Measurements from ENCODE around the gene CFAP45. TPM values are rescaled to one million over a fixed set of nuclear protein-coding genes. Genes with fewer than 3 reads are reported as not detected.
A peak's percentile ranks its signal among the peaks of the same experiment; 100 is the strongest.

CFAP45 gene
- total RNA-seq, 2 donors from 2014 or later = 0.38 to 3.0 TPM

- no peak overlapping the region for H3K4me3 Mint-ChIP-seq
- no peak overlapping the region for H3K27ac Mint-ChIP-seq
- H3K27me3 Mint-ChIP-seq = peaks cover 24 to 31% of the 10 kb centered on the region in 2 donors
- H3K9me3 Mint-ChIP-seq = no peaks in the 10 kb centered on the region
- ATAC-seq (no peak), DNase-seq (ENCODE audit: low spot score) (no peak)
- H3K36me3 Mint-ChIP-seq = no peaks in the 10 kb centered on the region
- H3K4me1 Mint-ChIP-seq (ENCODE audit: low read depth in 2 of 2) = peaks cover 9 to 10% of the 10 kb centered on the region in 2 donors
Measured at GRCh38 chr1:159940006-159940620, 40.1 kb upstream of the CFAP45 start.

GRCh38 chr1:159939678-159940002 lies 39.7 kb upstream of the CFAP45 start:
- Mint-ChIP-seq H3K27me3 (peaks cover 19 to 29% of the 10 kb centered on the region in 2 donors), H3K4me1 (ENCODE audit: low read depth in 2 of 2) (peaks cover 4 to 5% of the 10 kb centered on the region in 2 donors), H3K9me3 (no peaks in the 10 kb centered on the region), H3K27ac (no peak overlapping the region), H3K4me3 (no peak overlapping the region), H3K36me3 (no peaks in the 10 kb centered on the region)
- no peak for DNase-seq (ENCODE audit: low spot score)
- no peak for ATAC-seq

- peaks cover 3 to 4% of the 10 kb centered on the region in 2 donors for H3K4me1 Mint-ChIP-seq (ENCODE audit: low read depth in 2 of 2)
- H3K27me3 Mint-ChIP-seq = peaks cover 16 to 25% of the 10 kb centered on the region in 2 donors
- DNase-seq (ENCODE audit: low spot score) = no peak
- H3K36me3 Mint-ChIP-seq = no peaks in the 10 kb centered on the region
- ATAC-seq = no peak
- H3K27ac Mint-ChIP-seq = no peak overlapping the region
- H3K4me3 Mint-ChIP-seq = no peak overlapping the region
- H3K9me3 Mint-ChIP-seq = no peaks in the 10 kb centered on the region
Measured at GRCh38 chr1:159938905-159939677, 39.1 kb upstream of the CFAP45 start.

GRCh38 chr1:159938211-159938852 lies 38.4 kb upstream of the CFAP45 start:
- DNase-seq (ENCODE audit: low spot score) (no peak), ATAC-seq (peak in 1 of 2 donors; percentile 62)
- Mint-ChIP-seq H3K27me3 (peaks cover 9 to 20% of the 10 kb centered on the region in 2 donors), H3K27ac (no peak overlapping the region), H3K4me3 (no peak overlapping the region), H3K36me3 (no peaks in the 10 kb centered on the region), H3K4me1 (ENCODE audit: low read depth in 2 of 2) (peaks cover 3 to 4% of the 10 kb centered on the region in 2 donors), H3K9me3 (no peaks in the 10 kb centered on the region)

GRCh38 chr1:159937054-159937750 lies 37.2 kb upstream of the CFAP45 start:
- Mint-ChIP-seq H3K4me3 (no peak overlapping the region), H3K27me3 (peaks cover 8 to 14% of the 10 kb centered on the region in 2 donors), H3K9me3 (no peaks in the 10 kb centered on the region), H3K4me1 (ENCODE audit: low read depth in 2 of 2) (peaks cover 3 to 4% of the 10 kb centered on the region in 2 donors), H3K36me3 (no peaks in the 10 kb centered on the region), H3K27ac (no peak overlapping the region)
- no peak for DNase-seq (ENCODE audit: low spot score)
- ATAC-seq = no peak

GRCh38 chr1:159936273-159936904 lies 36.4 kb upstream of the CFAP45 start:
- Mint-ChIP-seq H3K9me3 (no peaks in the 10 kb centered on the region), H3K36me3 (no peaks in the 10 kb centered on the region), H3K4me1 (ENCODE audit: low read depth in 2 of 2) (peaks cover 3 to 4% of the 10 kb centered on the region in 2 donors), H3K27ac (no peak overlapping the region), H3K4me3 (no peak overlapping the region), H3K27me3 (peaks cover 8 to 14% of the 10 kb centered on the region in 2 donors)
- peak; percentile 81 for DNase-seq (ENCODE audit: low spot score)
- peak; percentile 66 to 70 for ATAC-seq

- H3K27ac Mint-ChIP-seq = no peak overlapping the region
Measured at GRCh38 chr1:159935719-159936272, 35.8 kb upstream of the CFAP45 start.

GRCh38 chr1:159935305-159935704 lies 35.3 kb upstream of the CFAP45 start:
- no peaks in the 10 kb centered on the region for H3K36me3 Mint-ChIP-seq
- no peaks in the 10 kb centered on the region for H3K9me3 Mint-ChIP-seq
- DNase-seq (ENCODE audit: low spot score) (no peak), ATAC-seq (no peak)
- H3K27me3 Mint-ChIP-seq = peaks cover 8 to 12% of the 10 kb centered on the region in 2 donors
- H3K27ac Mint-ChIP-seq = no peak overlapping the region
- peaks cover 3 to 4% of the 10 kb centered on the region in 2 donors for H3K4me1 Mint-ChIP-seq (ENCODE audit: low read depth in 2 of 2)
- H3K4me3 Mint-ChIP-seq = no peak overlapping the region

More at GRCh38 chr1:159935719-159936272, 35.8 kb upstream of the CFAP45 start:
- Mint-ChIP-seq H3K36me3 (no peaks in the 10 kb centered on the region), H3K4me3 (no peak overlapping the region), H3K27me3 (peaks cover 8 to 14% of the 10 kb centered on the region in 2 donors), H3K9me3 (no peaks in the 10 kb centered on the region), H3K4me1 (ENCODE audit: low read depth in 2 of 2) (peaks cover 3 to 4% of the 10 kb centered on the region in 2 donors)
- DNase-seq (ENCODE audit: low spot score) (no peak), ATAC-seq (no peak)

- Mint-ChIP-seq H3K9me3 (no peaks in the 10 kb centered on the region), H3K4me3 (no peak overlapping the region), H3K27me3 (peaks cover 7 to 11% of the 10 kb centered on the region in 2 donors), H3K27ac (no peak overlapping the region), H3K36me3 (no peaks in the 10 kb centered on the region), H3K4me1 (ENCODE audit: low read depth in 2 of 2) (peaks cover 3 to 4% of the 10 kb centered on the region in 2 donors)
- no peak for ATAC-seq
- DNase-seq (ENCODE audit: low spot score) = no peak
Measured at GRCh38 chr1:159934136-159935039, 34.4 kb upstream of the CFAP45 start.

- Mint-ChIP-seq H3K36me3 (no peaks in the 10 kb centered on the region), H3K9me3 (no peaks in the 10 kb centered on the region), H3K4me3 (no peak overlapping the region), H3K27ac (no peak overlapping the region), H3K27me3 (peaks cover 0 to 6% of the 10 kb centered on the region in 2 donors), H3K4me1 (ENCODE audit: low read depth in 2 of 2) (peaks cover 4 to 9% of the 10 kb centered on the region in 2 donors)
- ATAC-seq (no peak), DNase-seq (ENCODE audit: low spot score) (no peak)
Measured at GRCh38 chr1:159933347-159933746, 33.4 kb upstream of the CFAP45 start.

- Mint-ChIP-seq H3K4me3 (no peak overlapping the region), H3K36me3 (no peaks in the 10 kb centered on the region), H3K27ac (no peak overlapping the region), H3K27me3 (peaks cover 0 to 6% of the 10 kb centered on the region in 2 donors), H3K9me3 (no peaks in the 10 kb centered on the region), H3K4me1 (ENCODE audit: low read depth in 2 of 2) (peaks cover 4 to 9% of the 10 kb centered on the region in 2 donors)
- ATAC-seq = no peak
- DNase-seq (ENCODE audit: low spot score) = no peak
Measured at GRCh38 chr1:159932296-159933285, 32.6 kb upstream of the CFAP45 start.

Measured in natural killer cell treated with Interleukin-12 subunit alpha and Interleukin-12 subunit beta and Interleukin-15 and Interleukin-18, amount 100 ng/mL, for 72 hours (primary cell).